Caco-2 (cell line): ENCODE data around the gene ISLR. TPM values are rescaled to one million over a fixed set of nuclear protein-coding genes. Genes with fewer than 3 reads are reported as not detected.

Experiments
- BruUV-seq: library from RNA; stranded (reverse); fragments of 400-500 nt; replicated peaks from 2 replicates; lab custom pipeline; 2021; lab: Mats Ljungman, UMichigan
- CTCF ChIA-PET: fragments of 300-600 bp; sonication (Branson Sonifier 250); formaldehyde crosslinking; loops from one replicate; lab custom pipeline; 2022; ENCODE audit warnings: antibody characterized with exemption; lab: Charles Lee
- POLR2A ChIA-PET: fragments of 300-600 bp; sonication (Branson Sonifier 250); formaldehyde crosslinking; loops from one replicate; lab custom pipeline; 2022; ENCODE audit warnings: antibody characterized with exemption; lab: Charles Lee
- DNase-seq, 2 experiments: peaks; one replicate each; pipeline versions ENCODE4 v3.0.0 to v3.0.0-alpha.2; 2020 to 2022
- H3K27me3 ChIP-seq: replicated peaks from 2 replicates; pipeline ENCODE4 v1.6.0; 2011; ENCODE audit warnings: low read length; ENCODE audit not compliant: control insufficient read depth, insufficient read depth
- H3K36me3 ChIP-seq: 2 replicates; pipeline ENCODE4 v1.5.1; 2011; ENCODE audit warnings: low read length; ENCODE audit not compliant: control insufficient read depth, insufficient read depth
- H3K4me1 ChIP-seq: fragments of 250-450 bp; sonication (Bioruptor Pico); 2 replicates; pipeline ENCODE4 v1.5.1; 2020; ENCODE audit warnings: mild to moderate bottlenecking
- H3K4me3 ChIP-seq: 2 replicates; pipeline ENCODE4 v1.5.1; 2011; ENCODE audit warnings: low read depth, mild to moderate bottlenecking, control low read depth, low read length
- H3K9me3 ChIP-seq: fragments of 250-450 bp; sonication (Bioruptor Pico); 2 replicates; pipeline ENCODE4 v1.5.1; 2020; ENCODE audit warnings: mild to moderate bottlenecking, moderate library complexity
- H3K27ac Mint-ChIP-seq: one replicate; pipeline ENCODE4 v1.8.0; 2022; ENCODE audit warnings: mixed read lengths; ENCODE audit not compliant: unreplicated experiment
- H3K27me3 Mint-ChIP-seq: one replicate; pipeline ENCODE4 v1.8.0; 2022; ENCODE audit warnings: mixed read lengths; ENCODE audit not compliant: insufficient read depth, unreplicated experiment
- H3K36me3 Mint-ChIP-seq: one replicate; pipeline ENCODE4 v1.8.0; 2022; ENCODE audit warnings: mild to moderate bottlenecking, mixed read lengths; ENCODE audit not compliant: insufficient read depth, unreplicated experiment
- H3K4me1 Mint-ChIP-seq: one replicate; pipeline ENCODE4 v1.8.0; 2022; ENCODE audit warnings: low read depth, mixed read lengths; ENCODE audit not compliant: unreplicated experiment
- H3K4me3 Mint-ChIP-seq: one replicate; pipeline ENCODE4 v1.8.0; 2022; ENCODE audit warnings: mild to moderate bottlenecking, moderate library complexity, mixed read lengths; ENCODE audit not compliant: unreplicated experiment
- H3K9me3 Mint-ChIP-seq: one replicate; pipeline ENCODE4 v1.8.0; 2022; ENCODE audit warnings: mixed read lengths; ENCODE audit not compliant: unreplicated experiment
- intact Hi-C: fragments of 100-400 bp; cut with micrococcal nuclease; formaldehyde crosslinking; loops from one replicate; pipeline ENCODE4 v1.10.0; 2022; ENCODE audit not compliant: unreplicated experiment
- total RNA-seq: library from RNA; stranded (reverse); gene quantifications from 2 replicates; pipeline ENCODE4 v1.2.3, GENCODE V29; 2022
- TF ChIP-seq, protein P1 (sequence below), 2 experiments: fragments of 200-600 bp in 1 of 2; IDR thresholded peaks; 1 replicate in 1 of 2; 2 replicates in 1 of 2; pipeline versions ENCODE4 v1.5.1 to v1.8.0; 2011 to 2022; ENCODE audit warnings: antibody characterized with exemption in 1 of 2, control low read depth in 1 of 2, inconsistent platforms in 1 of 2, low read depth in 1 of 2, low read length in 1 of 2, mild to moderate bottlenecking in 1 of 2, moderate library complexity in 1 of 2; ENCODE audit not compliant: insufficient read depth in 1 of 2, severe bottlenecking in 1 of 2, unreplicated experiment in 1 of 2

The ISLR gene
- total RNA-seq, 1 experiment from 2014 or later = not detected

- H3K27me3 Mint-ChIP-seq = peaks cover 21% of the 10 kb centered on the region
- TF ChIP-seq, protein P1, sequence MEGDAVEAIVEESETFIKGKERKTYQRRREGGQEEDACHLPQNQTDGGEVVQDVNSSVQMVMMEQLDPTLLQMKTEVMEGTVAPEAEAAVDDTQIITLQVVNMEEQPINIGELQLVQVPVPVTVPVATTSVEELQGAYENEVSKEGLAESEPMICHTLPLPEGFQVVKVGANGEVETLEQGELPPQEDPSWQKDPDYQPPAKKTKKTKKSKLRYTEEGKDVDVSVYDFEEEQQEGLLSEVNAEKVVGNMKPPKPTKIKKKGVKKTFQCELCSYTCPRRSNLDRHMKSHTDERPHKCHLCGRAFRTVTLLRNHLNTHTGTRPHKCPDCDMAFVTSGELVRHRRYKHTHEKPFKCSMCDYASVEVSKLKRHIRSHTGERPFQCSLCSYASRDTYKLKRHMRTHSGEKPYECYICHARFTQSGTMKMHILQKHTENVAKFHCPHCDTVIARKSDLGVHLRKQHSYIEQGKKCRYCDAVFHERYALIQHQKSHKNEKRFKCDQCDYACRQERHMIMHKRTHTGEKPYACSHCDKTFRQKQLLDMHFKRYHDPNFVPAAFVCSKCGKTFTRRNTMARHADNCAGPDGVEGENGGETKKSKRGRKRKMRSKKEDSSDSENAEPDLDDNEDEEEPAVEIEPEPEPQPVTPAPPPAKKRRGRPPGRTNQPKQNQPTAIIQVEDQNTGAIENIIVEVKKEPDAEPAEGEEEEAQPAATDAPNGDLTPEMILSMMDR (IDR thresholded peaks at IDR 0.05; ENCODE audit: insufficient read depth in 1 of 2, low read depth in 1 of 2, low read length in 1 of 2, severe bottlenecking in 1 of 2, unreplicated experiment in 1 of 2) = no peak
- H3K36me3 Mint-ChIP-seq = no peaks in the 10 kb centered on the region
- H3K36me3 ChIP-seq = no peaks in the 10 kb centered on the region
- peak overlapping the region; percentile 37 for H3K4me3 ChIP-seq
- no peak for DNase-seq
- CTCF ChIA-PET = no interaction called here
- no TSS peak for BruUV-seq
- intact Hi-C loops = no loop called here
- no peaks in the 10 kb centered on the region for H3K9me3 Mint-ChIP-seq
- H3K27ac Mint-ChIP-seq = no peak overlapping the region
- POLR2A ChIA-PET = no interaction called here
- H3K27me3 ChIP-seq = peaks cover 3% of the 10 kb centered on the region
- no peaks in the 10 kb centered on the region for H3K4me1 Mint-ChIP-seq
- H3K4me1 ChIP-seq = no peaks in the 10 kb centered on the region
- no peaks in the 10 kb centered on the region for H3K9me3 ChIP-seq
- H3K4me3 Mint-ChIP-seq = peak overlapping the region; percentile 71
Observed at GRCh38 chr15:74136540-74136813, 37.0 kb upstream of the ISLR start.

- Mint-ChIP-seq H3K9me3 (no peaks in the 10 kb centered on the region), H3K27me3 (peaks cover 18% of the 10 kb centered on the region), H3K4me1 (no peaks in the 10 kb centered on the region), H3K4me3 (peak overlapping the region; percentile 71), H3K27ac (no peak overlapping the region), H3K36me3 (no peaks in the 10 kb centered on the region)
- intact Hi-C loops = no loop called here
- ChIA-PET CTCF (no interaction called here), POLR2A (no interaction called here)
- TF ChIP-seq, protein P1 (IDR thresholded peaks at IDR 0.05; ENCODE audit: insufficient read depth in 1 of 2, low read depth in 1 of 2, low read length in 1 of 2, severe bottlenecking in 1 of 2, unreplicated experiment in 1 of 2) = no peak
- Histone ChIP-seq H3K4me3 (peak overlapping the region; percentile 37), H3K36me3 (no peaks in the 10 kb centered on the region), H3K4me1 (no peaks in the 10 kb centered on the region), H3K9me3 (no peaks in the 10 kb centered on the region), H3K27me3 (peaks cover 2% of the 10 kb centered on the region; the same call in 1 of the 2 replicates)
- no peak for DNase-seq
- no TSS peak for BruUV-seq
Observed at GRCh38 chr15:74136814-74137536, 36.5 kb upstream of the ISLR start.

GRCh38 chr15:74137537-74137894 is 36.0 kb upstream of the ISLR start:
- peaks cover 2% of the 10 kb centered on the region; the same call in 1 of the 2 replicates for H3K27me3 ChIP-seq
- CTCF ChIA-PET = no interaction called here

More at GRCh38 chr15:74137537-74137894, 36.0 kb upstream of the ISLR start:
- POLR2A ChIA-PET = no interaction called here
- intact Hi-C loops = no loop called here
- H3K27ac Mint-ChIP-seq = no peak overlapping the region
- H3K36me3 Mint-ChIP-seq = no peaks in the 10 kb centered on the region
- no peaks in the 10 kb centered on the region for H3K36me3 ChIP-seq
- peaks cover 14% of the 10 kb centered on the region for H3K27me3 Mint-ChIP-seq
- no peaks in the 10 kb centered on the region for H3K9me3 ChIP-seq
- TF ChIP-seq, protein P1 (IDR thresholded peaks at IDR 0.05; ENCODE audit: insufficient read depth in 1 of 2, low read depth in 1 of 2, low read length in 1 of 2, severe bottlenecking in 1 of 2, unreplicated experiment in 1 of 2) = no peak
- no peaks in the 10 kb centered on the region for H3K4me1 Mint-ChIP-seq
- DNase-seq = no peak
- no TSS peak for BruUV-seq
- H3K4me1 ChIP-seq = no peaks in the 10 kb centered on the region
- H3K4me3 ChIP-seq = no peak overlapping the region
- no peak overlapping the region for H3K4me3 Mint-ChIP-seq
- H3K9me3 Mint-ChIP-seq = no peaks in the 10 kb centered on the region
